Left lung (tissue), 14 donors: ENCODE data around the gene PAN2. TPM values are rescaled to one million over a fixed set of nuclear protein-coding genes. Genes with fewer than 3 reads are reported as not detected.
A peak's percentile ranks its signal among the peaks of the same experiment; 100 is the strongest.

Experiments used
- ATAC-seq: fragments of 200-7000 bp; cut with Tn5 transposase; one replicate; pipeline ENCODE4 v1.9.1; 2020; ENCODE audit warnings: moderate library complexity
- DNase-seq, 4 donors: peaks; one replicate each; pipeline ENCODE4 v3.0.0-alpha.2; 2013 to 2020
- H3K27ac ChIP-seq, 2 donors: fragments of 200-600 bp; sonication (generic) in 1 of 2; one replicate each; pipeline versions ENCODE4 v1.5.0 to v1.8.0; 2020 to 2021
- H3K27me3 ChIP-seq, 2 donors: fragments of 200-600 bp; sonication (generic) in 1 of 2; one replicate each; pipeline versions ENCODE4 v1.5.0 to v1.8.0; 2020 to 2021
- H3K36me3 ChIP-seq, 2 donors: fragments of 200-600 bp; sonication (generic) in 1 of 2; one replicate each; pipeline versions ENCODE4 v1.5.0 to v1.8.0; 2020 to 2021
- H3K4me1 ChIP-seq, 2 donors: fragments of 200-600 bp; one replicate each; pipeline ENCODE4 v1.8.0; 2021
- H3K4me3 ChIP-seq, 2 donors: fragments of 200-600 bp; sonication (generic) in 1 of 2; one replicate each; pipeline versions ENCODE4 v1.5.0 to v1.8.0; 2020 to 2021; ENCODE audit warnings: mild to moderate bottlenecking in 1 of 2
- H3K9me3 ChIP-seq, 2 donors: fragments of 200-600 bp; sonication (generic) in 1 of 2; one replicate each; pipeline versions ENCODE4 v1.5.0 to v1.8.0; 2020 to 2021
- intact Hi-C, 2 donors: fragments of 100-400 bp; cut with DNase I; formaldehyde crosslinking; loops; one replicate each; pipeline versions ENCODE4 v1.11.2 to v1.14.2; 2022
- long read RNA-seq, 12 donors: library from polyadenylated mRNA in 2 of 12; unstranded in 2 of 12; transcript quantifications; one replicate each; pipeline ENCODE4 v2.0.0 and lab custom pipeline, GENCODE V29; 2019 to 2026
- polyA plus RNA-seq, 6 donors: library from polyadenylated mRNA; unstranded; fragments of 120-200 nt; gene quantifications; one replicate each; pipeline ENCODE4 v1.2.1, GENCODE V29; 2013; ENCODE audit not compliant: insufficient read length in 6 of 6
- total RNA-seq, 2 donors: library from RNA; stranded (reverse); fragmentation: NEBNext Ultra II Directional; extraction: Animal tissue kit (Norgen Biotek cat#: 25700); gene quantifications; one replicate each; pipeline ENCODE4 v1.2.1, GENCODE V29; 2021
- TF ChIP-seq, protein P1 (sequence below), 2 donors: fragments of 200-600 bp; sonication (generic) in 1 of 2; IDR thresholded peaks; one replicate each; pipeline versions ENCODE4 v1.5.0 to v1.8.0; 2021; ENCODE audit warnings: antibody characterized with exemption in 2 of 2
- donor health status: DM: no; HTN: yes; CAD: no.
- donor health status: DM: no; HTN: no; CAD: no.

Gene PAN2
- total RNA-seq (10 to 100 TPM; 49.9 to 58.4 TPM), polyA plus RNA-seq (100 to 1,000 TPM in 1 of 6 donors, 10 to 100 TPM in 5; 66.7 to 107 (median 82.0) TPM)
- long read RNA-seq, donor 1, partial matches to known transcripts = 117 of 122 reads
- long read RNA-seq, donor 1, other reads (novel, unspliced or antisense) = 0 of 122 reads
- long read RNA-seq, donor 2 = 0 reads
- long read RNA-seq, donor 3, full-length matches to known transcripts = 1 of 1 reads
- long read RNA-seq, donor 3, partial matches to known transcripts = 0 of 1 reads
- long read RNA-seq, donor 3, other reads (novel, unspliced or antisense) = 0 of 1 reads
- long read RNA-seq, donor 4, partial matches to known transcripts = 0 of 2 reads
- long read RNA-seq, donor 4, other reads (novel, unspliced or antisense) = 2 of 2 reads
- long read RNA-seq, donor 5, full-length matches to known transcripts = 3 of 3 reads
- long read RNA-seq, donor 5, partial matches to known transcripts = 0 of 3 reads
- long read RNA-seq, donor 5, other reads (novel, unspliced or antisense) = 0 of 3 reads
- long read RNA-seq, donor 6, full-length matches to known transcripts = 2 of 18 reads
- long read RNA-seq, donor 6, partial matches to known transcripts = 16 of 18 reads
- long read RNA-seq, donor 6, other reads (novel, unspliced or antisense) = 0 of 18 reads
- long read RNA-seq, donor 7, partial matches to known transcripts = 11 of 11 reads
- long read RNA-seq, donor 7, other reads (novel, unspliced or antisense) = 0 of 11 reads
- long read RNA-seq, donor 8, partial matches to known transcripts = 5 of 7 reads
- long read RNA-seq, donor 8, other reads (novel, unspliced or antisense) = 0 of 7 reads
- long read RNA-seq, donor 9 = 0 reads
- long read RNA-seq, donor 10, partial matches to known transcripts = 1 of 1 reads
- long read RNA-seq, donor 10, other reads (novel, unspliced or antisense) = 0 of 1 reads
- long read RNA-seq, donor 11, full-length matches to known transcripts = 4 of 4 reads
- long read RNA-seq, donor 11, partial matches to known transcripts = 0 of 4 reads
- long read RNA-seq, donor 11, other reads (novel, unspliced or antisense) = 0 of 4 reads
- long read RNA-seq, donor 12, partial matches to known transcripts = 0 of 2 reads
- long read RNA-seq, donor 12, other reads (novel, unspliced or antisense) = 0 of 2 reads

DNA sequence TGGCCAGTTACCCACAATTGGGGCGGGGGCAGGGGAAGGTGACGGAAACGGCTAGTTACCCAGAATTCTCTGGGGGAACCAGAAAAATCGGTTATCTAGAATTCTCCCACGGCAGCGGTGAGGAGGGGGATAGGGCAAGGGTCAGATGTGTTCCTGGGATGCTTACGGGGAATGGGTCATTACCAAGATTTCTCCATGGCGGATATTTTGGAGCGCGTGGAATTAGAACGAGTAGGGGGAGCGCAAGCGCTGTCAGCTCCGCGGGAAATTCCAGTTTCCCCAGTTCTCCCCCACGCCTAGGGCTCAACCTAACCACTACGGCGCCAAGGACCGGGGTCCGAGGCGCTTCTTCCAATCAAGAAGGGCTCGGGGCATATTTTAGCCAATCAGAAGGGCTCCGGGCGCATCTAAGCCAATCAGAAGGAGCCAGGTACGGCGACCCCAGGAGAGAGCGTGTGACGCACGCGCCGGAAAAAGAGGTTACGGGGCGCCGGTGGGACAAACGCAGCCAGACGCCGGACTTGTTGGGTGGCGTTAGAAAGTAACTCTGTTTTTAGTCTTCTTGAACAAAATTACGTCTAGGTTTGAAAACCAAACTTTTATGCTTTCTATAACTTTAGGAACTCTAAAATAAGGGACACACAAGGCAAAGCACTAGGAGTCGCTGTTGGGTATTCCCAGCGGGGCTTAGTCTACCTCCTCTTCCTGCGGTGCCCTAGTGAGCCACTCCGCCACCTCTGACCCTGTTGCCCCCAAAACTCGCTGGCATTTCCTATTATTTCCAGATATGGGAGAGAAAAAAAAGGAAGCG is at the start of gene PAN2:
Gene PAN2 (minus strand): TSS at position 322 of the 811 bp plus-strand sequence. CDS start 906 bp downstream, outside the sequence.
- no peaks in the 10 kb centered on the region for H3K9me3 ChIP-seq
- peak; percentile 99 for ATAC-seq
- peak; percentile 93 to 97 (median 95) for DNase-seq
- TF ChIP-seq, protein P1, sequence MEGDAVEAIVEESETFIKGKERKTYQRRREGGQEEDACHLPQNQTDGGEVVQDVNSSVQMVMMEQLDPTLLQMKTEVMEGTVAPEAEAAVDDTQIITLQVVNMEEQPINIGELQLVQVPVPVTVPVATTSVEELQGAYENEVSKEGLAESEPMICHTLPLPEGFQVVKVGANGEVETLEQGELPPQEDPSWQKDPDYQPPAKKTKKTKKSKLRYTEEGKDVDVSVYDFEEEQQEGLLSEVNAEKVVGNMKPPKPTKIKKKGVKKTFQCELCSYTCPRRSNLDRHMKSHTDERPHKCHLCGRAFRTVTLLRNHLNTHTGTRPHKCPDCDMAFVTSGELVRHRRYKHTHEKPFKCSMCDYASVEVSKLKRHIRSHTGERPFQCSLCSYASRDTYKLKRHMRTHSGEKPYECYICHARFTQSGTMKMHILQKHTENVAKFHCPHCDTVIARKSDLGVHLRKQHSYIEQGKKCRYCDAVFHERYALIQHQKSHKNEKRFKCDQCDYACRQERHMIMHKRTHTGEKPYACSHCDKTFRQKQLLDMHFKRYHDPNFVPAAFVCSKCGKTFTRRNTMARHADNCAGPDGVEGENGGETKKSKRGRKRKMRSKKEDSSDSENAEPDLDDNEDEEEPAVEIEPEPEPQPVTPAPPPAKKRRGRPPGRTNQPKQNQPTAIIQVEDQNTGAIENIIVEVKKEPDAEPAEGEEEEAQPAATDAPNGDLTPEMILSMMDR (IDR thresholded peaks at IDR 0.05) = peak; percentile 21 to 35
- intact Hi-C loops = no loop called here
- H3K27ac ChIP-seq = peak within 1 kb of the TSS; percentile 93 to 95
- peaks cover 0 to 38% of the 10 kb centered on the region in 2 donors for H3K4me1 ChIP-seq
- H3K27me3 ChIP-seq = no peaks in the 10 kb centered on the region
- H3K36me3 ChIP-seq = no peaks in the 10 kb centered on the region
- peak within 1 kb of the TSS; percentile 50 to 53 for H3K4me3 ChIP-seq

DNA sequence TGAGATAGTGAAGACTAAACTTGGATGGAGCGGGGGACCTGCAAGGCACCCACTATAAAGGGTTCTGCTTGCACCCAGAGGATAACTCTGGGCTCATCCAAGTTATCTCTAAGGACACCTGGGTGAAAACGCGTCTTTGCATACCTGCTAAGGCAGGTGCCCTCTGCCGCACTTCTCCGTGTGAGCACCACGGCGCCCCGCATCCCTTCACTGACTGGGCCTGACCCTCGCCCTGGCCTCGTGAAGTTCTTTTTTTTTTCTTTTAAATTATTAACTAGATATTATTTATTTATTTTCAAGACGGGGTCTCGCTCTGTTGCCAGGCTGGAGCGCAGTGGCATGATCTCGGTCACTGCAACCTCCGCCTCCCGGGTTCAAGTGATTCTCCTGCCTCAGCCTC is 48.8 kb upstream of the PAN2 start:
- Histone ChIP-seq H3K36me3 (no peaks in the 10 kb centered on the region), H3K4me1 (no peaks in the 10 kb centered on the region), H3K27ac (no peak overlapping the region), H3K4me3 (no peak overlapping the region), H3K9me3 (no peaks in the 10 kb centered on the region), H3K27me3 (no peaks in the 10 kb centered on the region)
- TF ChIP-seq, protein P1 (IDR thresholded peaks at IDR 0.05) = no peak
- no peak for DNase-seq
- ATAC-seq = no peak
- intact Hi-C loops = no loop called here

- no peak overlapping the region for H3K27ac ChIP-seq
- H3K4me1 ChIP-seq = peaks cover 0 to 16% of the 10 kb centered on the region in 2 donors
- intact Hi-C loops = no loop called here
- H3K4me3 ChIP-seq = no peak overlapping the region
- no peaks in the 10 kb centered on the region for H3K36me3 ChIP-seq
- no peak for DNase-seq
- TF ChIP-seq, protein P1 (IDR thresholded peaks at IDR 0.05) = no peak
- ATAC-seq = no peak
- H3K27me3 ChIP-seq = no peaks in the 10 kb centered on the region
- H3K9me3 ChIP-seq = no peaks in the 10 kb centered on the region
Observed at GRCh38 chr12:56377989-56378316, 44.2 kb upstream of the PAN2 start.

DNA sequence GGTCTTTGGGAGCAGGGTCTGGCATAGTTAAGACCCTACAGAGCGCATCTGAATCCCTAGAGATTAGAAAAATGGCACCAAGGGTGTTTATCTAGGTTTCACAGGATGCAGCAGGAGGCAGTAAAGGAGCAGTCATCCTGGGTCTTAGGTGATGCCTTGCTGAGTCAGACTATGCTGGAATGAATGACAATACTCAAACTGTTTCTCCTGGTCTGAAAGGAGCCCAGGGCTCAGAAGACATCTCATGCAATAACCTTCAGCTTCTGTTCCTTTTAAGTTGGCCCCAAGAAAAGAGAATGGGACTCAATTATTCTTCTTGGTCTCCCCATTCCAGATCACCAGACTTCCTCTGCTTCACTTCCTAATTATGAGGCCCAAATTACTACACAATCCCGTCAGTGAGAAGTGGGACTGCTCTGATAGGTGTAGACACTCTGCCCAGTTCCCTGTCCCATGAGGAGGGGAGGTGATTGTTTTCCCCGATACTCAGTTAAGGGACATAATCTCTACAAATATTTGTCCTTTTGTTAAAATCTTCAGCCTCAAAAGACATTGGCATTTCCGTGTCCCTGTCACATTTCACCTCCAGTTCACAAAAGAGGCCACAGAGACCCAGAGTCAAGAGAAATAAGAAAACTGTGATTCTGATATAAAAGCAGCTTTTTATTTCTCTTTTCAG is 43.6 kb upstream of the PAN2 start:
- Histone ChIP-seq H3K9me3 (no peaks in the 10 kb centered on the region), H3K4me1 (peaks cover 0 to 16% of the 10 kb centered on the region in 2 donors), H3K27me3 (no peaks in the 10 kb centered on the region), H3K27ac (no peak overlapping the region), H3K36me3 (no peaks in the 10 kb centered on the region), H3K4me3 (no peak overlapping the region)
- TF ChIP-seq, protein P1 (IDR thresholded peaks at IDR 0.05) = no peak
- no peak for DNase-seq
- intact Hi-C loops = no loop called here
- ATAC-seq = no peak
